GM19351 (cell line): Measurements from ENCODE around the gene SLAMF9.

ENCODE experiments used
- ATAC-seq: cut with Tn5 transposase; IDR thresholded peaks from one replicate; pipeline ENCODE4 v1.9.1; 2021; ENCODE audit warnings: mild to moderate bottlenecking, moderate library complexity; ENCODE audit not compliant: unreplicated experiment

The SLAMF9 gene

DNA sequence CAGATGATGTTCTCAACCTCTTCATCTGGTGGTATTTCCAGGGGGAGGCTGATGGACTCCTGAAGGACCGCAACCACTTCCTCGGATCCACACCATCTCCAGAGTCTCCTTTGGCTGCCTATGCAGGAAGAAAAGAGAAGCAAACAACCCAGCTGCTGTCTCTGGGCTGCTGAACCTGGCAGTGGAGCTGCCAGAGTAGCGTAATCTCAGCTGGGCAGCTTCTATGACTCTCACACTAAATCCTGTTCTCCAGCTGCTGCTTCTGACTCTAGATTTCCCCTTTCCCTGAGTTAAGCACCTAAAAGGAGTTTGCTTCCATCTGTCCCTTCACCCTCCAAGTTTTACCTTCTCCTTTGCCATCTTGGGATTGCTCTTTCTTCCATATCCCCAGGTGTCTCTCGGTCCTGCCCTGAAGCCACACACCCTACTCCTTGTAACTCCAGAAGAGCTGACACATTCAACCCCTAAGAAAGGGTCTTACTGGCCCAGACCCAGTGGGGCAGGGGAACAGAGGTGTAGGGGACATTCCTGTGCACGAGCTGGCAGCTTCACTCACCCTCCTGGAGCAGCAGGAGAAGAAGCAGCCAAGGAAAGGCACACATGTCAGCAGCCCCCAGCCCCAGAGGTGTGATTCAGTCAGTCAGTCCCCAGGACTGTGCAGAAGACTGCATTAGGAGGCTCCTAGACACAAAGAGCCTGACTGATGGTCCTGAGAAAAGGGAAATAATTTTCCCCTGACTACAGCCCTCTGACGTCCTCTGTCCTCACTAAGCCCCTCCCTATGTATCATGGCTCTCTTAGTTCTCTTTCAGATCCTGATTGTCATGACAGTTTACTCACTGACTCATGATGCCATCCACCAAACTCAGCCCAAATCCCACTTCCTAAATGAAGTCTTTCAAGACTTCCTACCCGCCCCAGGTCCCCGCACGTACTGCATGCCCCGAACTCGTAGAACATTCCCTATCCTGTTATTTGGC lies at the start of gene SLAMF9:
SLAMF9 (minus strand) TSS at position 702 of the 980 bp plus-strand sequence; CDS start at position 602, 100 bp downstream.
- no peak for ATAC-seq

- no peak for ATAC-seq
These were observed 47.4 kb upstream of the SLAMF9 start for GRCh38 chr1:160001440-160001839.

DNA sequence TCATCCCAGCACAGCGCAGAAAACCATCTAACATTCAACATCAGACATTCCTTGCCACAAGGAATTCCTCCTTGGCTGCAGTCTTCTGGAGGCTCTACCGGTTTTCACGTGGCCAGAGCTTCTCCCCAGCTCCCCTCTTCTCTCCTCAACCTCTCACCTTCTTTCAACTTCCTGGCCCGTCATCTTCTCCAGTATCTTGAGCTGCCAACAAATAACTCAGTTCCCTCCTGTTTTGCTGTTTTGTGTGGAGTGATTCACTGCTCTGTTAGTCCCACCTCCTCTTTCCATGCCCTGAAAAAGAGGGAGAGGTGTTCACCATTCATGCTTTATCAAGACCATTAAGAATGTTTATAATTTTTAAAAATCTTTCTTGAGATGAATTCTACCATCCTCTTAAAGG lies 45.2 kb upstream of the SLAMF9 start:
- ATAC-seq = no peak

DNA sequence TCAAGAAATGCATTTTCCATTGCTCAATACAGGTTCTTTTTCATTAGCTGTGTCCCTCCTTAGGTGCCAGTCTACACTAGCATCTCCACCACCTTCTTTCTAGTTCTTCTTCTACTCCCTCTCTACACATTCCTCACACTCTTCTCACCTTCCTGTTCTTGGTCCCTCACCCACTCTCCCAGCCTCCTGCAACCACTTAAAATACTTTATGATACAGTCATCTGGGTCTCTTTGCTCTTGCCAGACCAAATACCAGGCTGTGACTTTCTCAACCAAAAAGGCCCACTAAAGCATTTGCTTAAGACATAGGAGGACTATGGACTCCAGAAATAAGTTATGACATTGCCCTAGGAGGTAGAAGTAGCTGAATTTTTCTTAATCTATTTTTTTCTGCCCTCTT lies 42.6 kb upstream of the SLAMF9 start:
- ATAC-seq = no peak

DNA sequence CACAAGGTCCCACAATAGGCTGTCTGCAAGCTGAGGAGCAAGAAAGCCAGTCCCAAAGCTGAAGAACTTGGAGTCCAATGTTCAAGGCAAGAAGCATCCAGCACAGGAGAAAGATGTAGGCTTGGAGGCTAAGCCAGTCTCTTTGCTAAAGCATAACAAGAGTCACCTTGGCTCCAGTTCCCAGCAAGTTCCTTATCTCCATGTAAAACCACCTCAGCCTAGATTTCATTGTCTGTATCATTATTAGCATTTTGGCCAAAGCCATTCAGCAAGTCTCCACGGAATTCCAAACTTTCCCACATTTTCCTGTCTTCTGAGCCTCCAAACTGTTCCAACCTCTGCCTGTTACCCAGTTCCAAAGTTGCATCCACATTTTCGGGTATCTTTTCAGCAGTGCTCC lies 40.9 kb upstream of the SLAMF9 start:
- no peak for ATAC-seq

GRCh38 chr1:159993911-159994310 lies 39.9 kb upstream of the SLAMF9 start:
- no peak for ATAC-seq

DNA sequence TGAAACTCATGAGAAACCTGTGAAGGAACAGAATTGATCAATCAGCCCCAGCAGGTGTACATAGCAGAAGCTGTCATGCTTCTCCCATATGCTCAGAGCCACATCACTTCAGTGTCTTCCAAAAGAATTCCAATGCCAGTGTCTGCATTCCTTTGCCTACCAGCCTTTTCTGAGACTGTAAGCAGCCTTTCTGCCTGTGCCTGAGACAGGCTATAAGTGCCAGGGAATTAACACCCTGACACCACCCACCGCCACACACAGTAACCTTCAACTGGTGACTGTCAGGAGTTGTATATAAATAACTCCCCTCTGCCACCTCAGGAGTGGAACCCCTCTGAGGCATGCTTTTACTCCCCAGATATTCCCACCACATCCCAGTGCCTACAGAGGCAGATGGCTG lies 38.1 kb upstream of the SLAMF9 start:
- ATAC-seq = no peak

DNA sequence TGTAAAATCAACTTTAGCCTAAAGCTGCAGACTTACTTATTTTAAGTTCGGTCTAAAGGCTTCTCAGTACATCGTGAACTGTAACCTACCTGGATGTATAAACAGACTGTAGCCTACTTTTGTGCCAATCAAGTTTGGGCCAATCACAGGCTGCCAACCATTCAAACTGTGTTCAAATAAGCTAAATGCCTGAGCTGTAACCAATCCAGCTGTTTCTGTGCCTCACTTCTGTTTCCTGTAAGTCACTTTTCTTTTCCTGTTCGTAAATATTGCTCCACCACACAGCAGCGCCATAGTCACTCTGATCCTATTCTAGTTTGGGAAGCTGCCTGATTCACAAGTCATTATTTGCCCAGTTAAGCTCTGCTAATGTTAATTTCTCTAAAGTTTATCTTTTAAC lies 37.5 kb upstream of the SLAMF9 start:
- no peak for ATAC-seq

DNA sequence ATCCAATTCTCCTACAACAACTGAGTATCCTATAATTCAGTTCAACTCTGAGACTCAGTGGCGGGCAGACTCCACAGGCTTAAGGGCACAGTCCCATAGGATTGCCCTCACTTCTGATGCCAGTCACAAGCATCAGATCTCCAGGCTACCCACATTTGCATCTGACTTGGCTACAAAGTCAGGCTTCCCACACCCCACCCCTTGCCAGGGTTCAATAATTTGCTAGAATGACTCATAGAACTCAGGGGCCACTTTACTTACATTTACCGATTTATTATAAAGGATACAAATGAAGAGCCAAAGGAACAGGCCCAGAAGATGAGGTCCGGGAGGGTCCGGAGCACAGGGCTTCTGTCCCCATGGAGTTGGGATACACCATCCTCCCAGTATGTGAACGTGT lies 36.0 kb upstream of the SLAMF9 start:
- no peak for ATAC-seq

- no peak for ATAC-seq
These were observed 35.5 kb upstream of the SLAMF9 start for GRCh38 chr1:159989581-159989980.

DNA sequence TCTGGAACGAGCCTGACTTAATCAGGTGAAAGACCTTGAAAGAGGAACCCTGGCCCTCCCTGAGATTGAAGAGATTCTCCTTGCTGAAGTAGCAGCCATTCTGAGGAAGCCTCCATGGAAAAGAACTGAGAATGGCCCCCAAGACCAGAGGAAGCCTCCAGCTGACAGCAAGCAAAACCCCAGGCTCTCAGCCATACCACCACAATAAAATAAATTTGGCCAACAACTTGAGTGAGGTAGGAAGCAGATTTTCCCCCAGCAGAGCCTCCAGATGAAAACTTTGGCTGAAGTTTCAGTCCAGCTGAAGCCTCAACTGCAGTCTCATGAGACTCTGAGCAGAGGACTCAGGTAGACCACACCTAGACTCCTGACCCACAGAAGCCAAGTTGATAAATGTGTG lies 34.0 kb upstream of the SLAMF9 start:
- ATAC-seq = no peak

DNA sequence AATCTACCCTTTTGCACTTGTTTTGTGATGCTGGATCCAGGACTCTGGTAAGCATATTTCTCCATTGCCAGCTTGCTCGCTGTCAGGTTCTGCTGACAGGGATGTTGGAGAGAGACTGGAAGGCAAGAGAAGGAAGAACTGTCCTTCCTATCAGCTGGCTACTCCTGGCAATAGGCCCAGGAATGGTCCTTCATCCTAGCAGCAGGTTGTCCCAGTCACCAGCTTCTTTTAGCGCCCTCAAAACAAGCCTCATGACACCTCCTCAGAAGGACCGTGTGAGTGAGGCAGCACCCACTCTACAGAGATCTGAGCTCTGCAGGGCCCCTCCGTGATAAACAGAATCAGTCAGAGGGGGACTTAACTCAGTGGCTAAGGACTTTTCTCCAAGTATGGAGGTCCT lies 33.1 kb upstream of the SLAMF9 start:
- no peak for ATAC-seq

DNA sequence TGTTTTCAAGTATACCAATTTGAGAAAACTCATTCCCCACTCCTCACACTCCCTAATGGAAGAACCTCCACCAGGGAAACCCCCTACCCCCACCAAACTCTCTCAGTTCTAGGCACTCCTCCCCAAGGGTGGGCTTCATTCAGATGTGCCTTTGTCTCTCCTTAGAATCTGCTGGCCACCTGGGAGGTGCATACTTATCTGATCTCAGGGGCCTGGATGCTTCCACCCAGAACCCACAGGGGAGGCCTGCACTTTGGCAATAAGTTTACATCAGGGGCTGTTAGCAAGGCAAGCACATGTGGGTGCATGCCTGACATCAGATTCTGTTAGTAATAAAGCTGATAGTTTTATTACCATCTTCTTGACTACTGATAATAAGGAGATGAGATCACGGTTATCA lies 32.5 kb upstream of the SLAMF9 start:
- ATAC-seq = no peak

GRCh38 chr1:159986093-159986492 lies 32.1 kb upstream of the SLAMF9 start:
- ATAC-seq = no peak

DNA sequence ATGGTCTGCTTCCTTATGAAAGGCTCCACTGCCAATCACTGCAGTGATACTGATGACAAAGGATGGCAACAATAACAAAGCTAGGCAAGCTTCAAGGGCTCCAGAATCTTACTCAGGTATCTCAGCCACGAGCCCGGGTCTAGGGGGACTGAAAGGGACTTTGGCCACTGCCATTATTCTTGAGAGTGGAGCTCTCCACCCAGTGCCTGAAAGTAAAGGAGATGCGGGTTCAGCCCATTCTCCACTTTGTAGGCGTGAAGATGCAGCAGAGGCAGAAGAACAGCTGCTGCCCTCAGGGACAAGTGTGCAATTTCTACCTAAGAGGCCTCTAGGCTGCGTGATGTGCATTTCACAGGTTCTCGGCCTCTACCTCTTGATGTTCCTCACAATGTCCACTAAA lies 31.4 kb upstream of the SLAMF9 start:
- ATAC-seq = no peak

DNA sequence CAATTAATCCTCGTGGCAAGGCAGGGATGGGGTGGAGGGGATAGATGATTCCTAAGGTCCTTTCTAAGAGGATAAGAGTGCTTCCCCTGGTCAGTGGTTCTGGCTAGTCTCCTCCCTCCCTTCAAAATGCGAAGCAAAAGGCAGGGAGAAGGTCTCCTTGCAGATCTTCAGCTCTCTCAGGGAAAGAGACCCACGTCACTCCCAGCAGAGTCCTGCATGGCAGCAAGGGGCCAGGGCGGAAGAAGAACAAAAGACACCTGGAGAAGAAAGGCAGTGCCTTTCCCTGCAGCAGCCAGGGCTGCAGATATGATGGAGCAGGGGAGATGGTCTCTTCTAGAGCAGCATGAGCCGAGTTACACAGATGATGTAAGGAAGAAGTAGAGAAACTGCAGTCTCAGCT lies 29.6 kb upstream of the SLAMF9 start:
- no peak for ATAC-seq

DNA sequence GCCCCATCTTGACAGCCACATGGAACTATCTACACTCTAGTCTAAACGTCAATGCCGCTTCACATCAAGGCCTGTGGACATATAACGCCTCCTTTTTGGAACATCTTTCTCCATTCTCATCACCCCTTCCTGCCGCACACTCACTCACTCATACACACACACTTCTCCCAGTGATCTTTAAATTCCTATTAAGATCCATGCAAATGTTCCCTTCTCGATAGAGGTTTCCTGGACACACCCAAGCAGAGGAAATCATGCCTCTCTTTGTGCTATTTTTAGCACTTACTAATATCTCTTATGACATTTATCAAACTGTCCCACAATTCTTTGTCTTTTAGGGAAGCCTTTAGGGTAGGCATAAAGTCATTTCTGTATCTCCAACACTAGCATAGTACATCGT lies 28.2 kb upstream of the SLAMF9 start:
- no peak for ATAC-seq

DNA sequence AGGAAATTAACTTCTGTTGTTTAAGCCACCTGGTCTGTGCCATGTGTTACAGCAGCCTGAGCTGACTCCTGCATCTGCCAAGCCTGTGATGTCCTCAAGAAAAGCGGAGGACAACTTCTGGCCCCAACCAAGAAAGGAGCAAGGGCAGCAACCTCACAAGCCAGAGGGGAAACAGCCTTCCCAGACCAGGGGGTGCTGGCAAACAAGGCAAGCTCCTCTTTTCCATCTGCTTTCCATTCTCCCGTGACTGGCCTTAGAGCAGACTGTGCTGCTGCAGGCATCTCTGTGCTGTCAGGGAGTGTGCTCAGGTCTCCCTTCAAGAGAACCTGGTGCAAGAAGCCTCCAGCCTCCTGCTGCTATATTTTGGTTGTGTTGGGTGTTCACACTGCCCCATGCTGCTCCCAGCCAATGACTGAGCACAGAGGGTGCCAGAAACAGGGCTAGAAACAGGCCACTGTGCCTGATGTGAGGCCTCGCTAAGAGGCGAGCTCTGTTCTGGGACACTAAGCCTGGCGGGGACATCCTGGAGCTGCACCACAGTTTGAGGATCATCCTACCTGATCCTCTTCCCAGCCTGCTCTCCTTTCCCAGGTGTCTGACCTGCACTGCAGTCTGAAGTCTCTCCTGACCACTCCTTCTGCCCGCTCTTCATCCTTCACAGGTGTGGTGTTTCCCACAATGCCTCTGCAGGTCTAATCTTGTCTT lies 27.5 kb upstream of the SLAMF9 start:
- ATAC-seq = no peak

- no peak for ATAC-seq
These were observed 26.7 kb upstream of the SLAMF9 start for GRCh38 chr1:159980786-159981185.

DNA sequence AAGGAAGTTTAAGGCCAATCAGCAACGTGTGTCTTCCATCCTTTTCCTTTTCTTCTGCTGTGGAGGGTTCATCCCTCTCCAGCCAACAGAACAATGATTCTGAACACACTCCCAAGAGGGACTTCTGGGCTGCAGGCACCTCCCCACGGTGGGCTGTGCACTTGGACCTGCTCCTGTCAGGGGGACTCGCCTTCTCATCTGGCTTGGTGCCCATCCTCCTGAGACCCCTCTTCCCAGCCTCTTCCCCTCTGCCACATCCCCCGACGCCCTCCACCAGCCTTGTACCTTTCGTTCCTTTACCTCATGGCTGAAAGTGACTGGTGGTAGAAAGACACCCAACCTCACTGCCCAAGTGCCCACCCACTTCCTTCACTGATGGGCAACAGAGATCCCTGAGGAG lies 26.0 kb upstream of the SLAMF9 start:
- ATAC-seq = no peak

- no peak for ATAC-seq
These were observed 25.2 kb upstream of the SLAMF9 start for GRCh38 chr1:159979257-159979656.

- ATAC-seq = no peak
These were observed 24.0 kb upstream of the SLAMF9 start for GRCh38 chr1:159978107-159978398.
